Activated effector memory CD4-positive, alpha-beta T cell treated with anti-CD3 and anti-CD28 coated beads, Interleukin-2, amount 50 U/mL, for 16 hours (primary cell): ENCODE measurements around the gene SYNE1.

Experiments used
- DNase-seq: peaks from one replicate; pipeline ENCODE4 v3.0.0-alpha.2; 2020

SYNE1 gene

GRCh38 chr6:152221806-152222628 lies 415.1 kb downstream of the SYNE1 start:
- no peak for DNase-seq

- DNase-seq: no peak
Observed at GRCh38 chr6:152220786-152221185, 416.4 kb downstream of the SYNE1 start.

- DNase-seq: no peak
Observed at GRCh38 chr6:152218887-152219286, 418.3 kb downstream of the SYNE1 start.

GRCh38 chr6:152212437-152212836 lies 424.7 kb downstream of the SYNE1 start:
- no peak for DNase-seq

- DNase-seq: no peak
Observed at GRCh38 chr6:152209211-152209610, 428.0 kb downstream of the SYNE1 start.

- no peak for DNase-seq
Observed at GRCh38 chr6:152207915-152208714, 429.0 kb downstream of the SYNE1 start.

GRCh38 chr6:152206072-152206818 lies 430.9 kb downstream of the SYNE1 start:
- peak; percentile 80 for DNase-seq

- no peak for DNase-seq
Observed at GRCh38 chr6:152204591-152204990, 432.6 kb downstream of the SYNE1 start.

GRCh38 chr6:152201120-152201519 lies 436.0 kb downstream of the SYNE1 start:
- no peak for DNase-seq

- DNase-seq: no peak
Observed at GRCh38 chr6:152195896-152196295, 441.3 kb downstream of the SYNE1 start.

GRCh38 chr6:152189736-152190135 lies 447.4 kb downstream of the SYNE1 start:
- DNase-seq: no peak

- DNase-seq: no peak
Observed at GRCh38 chr6:152188011-152188410, 449.2 kb downstream of the SYNE1 start.

GRCh38 chr6:152186840-152187239 lies 450.3 kb downstream of the SYNE1 start:
- DNase-seq: no peak

GRCh38 chr6:152184917-152185574 lies 452.1 kb downstream of the SYNE1 start:
- DNase-seq: peak; percentile 66

- no peak for DNase-seq
Observed at GRCh38 chr6:152184573-152184916, 452.6 kb downstream of the SYNE1 start.

GRCh38 chr6:152180601-152181000 lies 456.6 kb downstream of the SYNE1 start:
- DNase-seq: no peak

- no peak for DNase-seq
Observed at GRCh38 chr6:152176268-152176667, 460.9 kb downstream of the SYNE1 start.

- no peak for DNase-seq
Observed at GRCh38 chr6:152173957-152174356, 463.2 kb downstream of the SYNE1 start.

- DNase-seq: no peak
Observed at GRCh38 chr6:152173321-152173720, 463.8 kb downstream of the SYNE1 start.

- DNase-seq: peak; percentile 87
Observed at GRCh38 chr6:152170702-152171667, 466.2 kb downstream of the SYNE1 start.

- no peak for DNase-seq
Observed at GRCh38 chr6:152170313-152170701, 466.9 kb downstream of the SYNE1 start.
